ENCODE results near the gene PDE4D. TPM values are rescaled to one million over a fixed set of nuclear protein-coding genes. Genes with fewer than 3 reads are reported as not detected.

Gene PDE4D
- polyA plus RNA-seq, 1 donor (not counting 4 experiments of a cell fraction or from before 2014, with no cell fraction given): 3.6 TPM

DNA sequence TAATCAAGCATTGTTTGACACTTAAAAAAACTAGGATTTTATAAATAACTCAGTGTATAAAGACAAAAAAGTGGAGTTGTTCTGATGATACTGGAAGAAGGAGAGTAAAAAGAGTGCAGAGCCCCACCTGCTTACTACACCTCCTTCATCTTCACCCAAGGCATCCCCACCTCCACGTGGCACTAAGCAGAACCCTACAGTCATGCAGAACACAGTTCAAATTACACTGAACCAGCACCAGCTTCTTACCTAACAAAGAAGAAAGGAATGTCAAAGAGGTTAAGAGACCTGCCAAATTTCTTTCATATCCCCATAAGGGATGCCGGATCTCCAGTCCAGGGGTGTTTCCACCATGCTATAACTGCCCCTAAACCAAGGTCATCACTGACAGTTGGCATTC lies 55.5 kb downstream of the PDE4D start:
- no peak for FAIRE-seq
- H3K9me1 ChIP-seq (ENCODE audit: control insufficient read depth, extremely low read depth, insufficient read depth, low read length): no peaks in the 10 kb centered on the region
- H3K4me2 ChIP-seq (ENCODE audit: control insufficient read depth, extremely low read depth, insufficient read depth, low read depth, low read length): no peak overlapping the region
- TF ChIP-seq, protein P1, sequence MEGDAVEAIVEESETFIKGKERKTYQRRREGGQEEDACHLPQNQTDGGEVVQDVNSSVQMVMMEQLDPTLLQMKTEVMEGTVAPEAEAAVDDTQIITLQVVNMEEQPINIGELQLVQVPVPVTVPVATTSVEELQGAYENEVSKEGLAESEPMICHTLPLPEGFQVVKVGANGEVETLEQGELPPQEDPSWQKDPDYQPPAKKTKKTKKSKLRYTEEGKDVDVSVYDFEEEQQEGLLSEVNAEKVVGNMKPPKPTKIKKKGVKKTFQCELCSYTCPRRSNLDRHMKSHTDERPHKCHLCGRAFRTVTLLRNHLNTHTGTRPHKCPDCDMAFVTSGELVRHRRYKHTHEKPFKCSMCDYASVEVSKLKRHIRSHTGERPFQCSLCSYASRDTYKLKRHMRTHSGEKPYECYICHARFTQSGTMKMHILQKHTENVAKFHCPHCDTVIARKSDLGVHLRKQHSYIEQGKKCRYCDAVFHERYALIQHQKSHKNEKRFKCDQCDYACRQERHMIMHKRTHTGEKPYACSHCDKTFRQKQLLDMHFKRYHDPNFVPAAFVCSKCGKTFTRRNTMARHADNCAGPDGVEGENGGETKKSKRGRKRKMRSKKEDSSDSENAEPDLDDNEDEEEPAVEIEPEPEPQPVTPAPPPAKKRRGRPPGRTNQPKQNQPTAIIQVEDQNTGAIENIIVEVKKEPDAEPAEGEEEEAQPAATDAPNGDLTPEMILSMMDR (optimal IDR thresholded peaks at IDR 0.05 in 1 of 3, IDR thresholded peaks at IDR 0.05 in 1 of 3, conservative IDR thresholded peaks at IDR 0.05 in 1 of 3; ENCODE audit: extremely low read depth in 1 of 3, insufficient read depth in 2 of 3, low read length in 3 of 3): no peak
- TF ChIP-seq EZH2 (IDR thresholded peaks at IDR 0.05; ENCODE audit: low read length): no peak
- dilution Hi-C loops (cut with MboI; ENCODE audit: extremely low pct_ligation_motif_present, low sequenced_read_pairs): no loop called here
- H3K27ac ChIP-seq (ENCODE audit: control insufficient read depth, insufficient read depth, low read length): no peak overlapping the region
- no peak overlapping the region for H3K4me3 ChIP-seq (ENCODE audit: control insufficient read depth in 2 of 3, extremely low read depth in 1 of 3, insufficient read depth in 2 of 3, low read depth in 1 of 3, low read length in 3 of 3)
- H3K9me3 ChIP-seq (ENCODE audit: control insufficient read depth, low read depth, low read length): no peaks in the 10 kb centered on the region
- no peak for DNase-seq (ENCODE audit: low read depth, low spot score)
- H2AFZ ChIP-seq (ENCODE audit: control insufficient read depth, low read length): no peak overlapping the region
- no peaks in the 10 kb centered on the region for H3K79me2 ChIP-seq (ENCODE audit: control insufficient read depth, insufficient read depth, low read length)
- H3K36me3 ChIP-seq (ENCODE audit: control insufficient read depth in 2 of 2, extremely low read depth in 1 of 2, insufficient read depth in 2 of 2, low read length in 2 of 2): no peaks in the 10 kb centered on the region
- no peaks in the 10 kb centered on the region for H4K20me1 ChIP-seq (ENCODE audit: control insufficient read depth, extremely low read depth, insufficient read depth, low read length)
- H3K27me3 ChIP-seq (ENCODE audit: control insufficient read depth, extremely low read depth, insufficient read depth, low read length): peaks cover 1% of the 10 kb centered on the region
- peaks cover 12% of the 10 kb centered on the region for H3K4me1 ChIP-seq (ENCODE audit: control insufficient read depth, extremely low read depth, insufficient read depth, low read length)
- no peak overlapping the region for H3K9ac ChIP-seq (ENCODE audit: control insufficient read depth, extremely low read depth, insufficient read depth, low read length)

DNA sequence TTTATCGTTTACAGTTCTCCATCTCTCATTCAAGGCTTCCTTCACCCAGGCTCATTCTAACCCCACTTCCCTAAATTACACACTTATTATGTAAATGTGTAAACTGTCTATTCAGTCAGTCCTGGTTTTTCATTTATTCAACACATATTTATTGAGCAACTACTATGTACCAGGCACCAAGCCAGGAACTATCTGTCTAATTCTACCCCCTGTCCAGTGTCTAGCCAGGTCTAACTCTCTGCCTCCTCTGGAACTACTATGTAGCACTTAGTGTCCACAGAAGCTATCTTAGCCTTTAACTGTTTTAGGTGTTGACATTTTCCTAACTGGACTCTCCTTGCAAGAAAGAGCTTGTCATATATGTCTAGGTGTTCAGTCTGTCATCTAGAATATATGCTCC lies 56.5 kb downstream of the PDE4D start:
- no peak for FAIRE-seq
- dilution Hi-C loops (cut with MboI; ENCODE audit: extremely low pct_ligation_motif_present, low sequenced_read_pairs): no loop called here
- TF ChIP-seq EZH2 (IDR thresholded peaks at IDR 0.05; ENCODE audit: low read length): no peak
- TF ChIP-seq, protein P1 (optimal IDR thresholded peaks at IDR 0.05 in 1 of 3, IDR thresholded peaks at IDR 0.05 in 1 of 3, conservative IDR thresholded peaks at IDR 0.05 in 1 of 3; ENCODE audit: extremely low read depth in 1 of 3, insufficient read depth in 2 of 3, low read length in 3 of 3): no peak

More for the DNA sequence above, 56.5 kb downstream of the PDE4D start:
- Histone ChIP-seq H3K79me2 (ENCODE audit: control insufficient read depth, insufficient read depth, low read length) (no peaks in the 10 kb centered on the region), H3K27ac (ENCODE audit: control insufficient read depth, insufficient read depth, low read length) (no peak overlapping the region), H3K4me1 (ENCODE audit: control insufficient read depth, extremely low read depth, insufficient read depth, low read length) (peaks cover 9% of the 10 kb centered on the region), H2AFZ (ENCODE audit: control insufficient read depth, low read length) (no peak overlapping the region), H3K4me3 (ENCODE audit: control insufficient read depth in 2 of 3, extremely low read depth in 1 of 3, insufficient read depth in 2 of 3, low read depth in 1 of 3, low read length in 3 of 3) (no peak overlapping the region), H3K27me3 (ENCODE audit: control insufficient read depth, extremely low read depth, insufficient read depth, low read length) (peaks cover 3% of the 10 kb centered on the region), H3K9me1 (ENCODE audit: control insufficient read depth, extremely low read depth, insufficient read depth, low read length) (no peaks in the 10 kb centered on the region), H3K9ac (ENCODE audit: control insufficient read depth, extremely low read depth, insufficient read depth, low read length) (no peak overlapping the region), H3K36me3 (ENCODE audit: control insufficient read depth in 2 of 2, extremely low read depth in 1 of 2, insufficient read depth in 2 of 2, low read length in 2 of 2) (no peaks in the 10 kb centered on the region), H3K4me2 (ENCODE audit: control insufficient read depth, extremely low read depth, insufficient read depth, low read depth, low read length) (no peak overlapping the region), H4K20me1 (ENCODE audit: control insufficient read depth, extremely low read depth, insufficient read depth, low read length) (no peaks in the 10 kb centered on the region), H3K9me3 (ENCODE audit: control insufficient read depth, low read depth, low read length) (no peaks in the 10 kb centered on the region)
- DNase-seq (ENCODE audit: low read depth, low spot score): no peak
